HEK293 (cell line): Measurements from ENCODE around the gene IL12B.

ENCODE experiments used
- CTCF ChIA-PET: fragments of 350-600 bp; formaldehyde crosslinking; extraction: SDS; loops from one replicate; lab custom pipeline; 2021; ENCODE audit warnings: antibody characterized with exemption; lab: Yijun Ruan, JAX
- POLR2A ChIA-PET: fragments of 300-600 bp; formaldehyde crosslinking; extraction: SDS; loops from one replicate; lab custom pipeline; 2020; ENCODE audit warnings: antibody characterized with exemption, inconsistent platforms; lab: Yijun Ruan, JAX
- H3K27ac ChIP-seq: fragments of 200-500 bp; sonication (Bioruptor generic); 2 replicates; pipeline ENCODE4 v1.5.1; 2014; ENCODE audit warnings: low read depth, low read length, control low read depth, inconsistent platforms; ENCODE audit errors: extremely low read depth
- H3K36me3 ChIP-seq, 2 experiments: fragments of 200-500 bp in 1 of 2; sonication (Bioruptor generic) in 1 of 2; 1 replicate in 1 of 2; 2 replicates in 1 of 2; pipeline ENCODE4 v1.5.1; 2014 to 2017; ENCODE audit warnings: inconsistent platforms in 2 of 2, low read length in 2 of 2; ENCODE audit not compliant: control insufficient read depth in 2 of 2, insufficient read depth in 1 of 2
- H3K4me1 ChIP-seq: fragments of 200-500 bp; sonication (Bioruptor generic); 2 replicates; pipeline ENCODE4 v1.5.1; 2014; ENCODE audit warnings: mild to moderate bottlenecking, low read length, inconsistent platforms; ENCODE audit not compliant: control insufficient read depth, insufficient read depth
- H3K4me3 ChIP-seq: 2 replicates; pipeline ENCODE4 v1.5.1; 2011; ENCODE audit warnings: low read depth, mild to moderate bottlenecking, control low read depth, low read length, moderate library complexity
- H3K9me3 ChIP-seq: fragments of 200-500 bp; sonication (Bioruptor generic); 2 replicates; pipeline ENCODE4 v1.5.1; 2014; ENCODE audit warnings: low read depth, low read length, inconsistent platforms; ENCODE audit not compliant: control insufficient read depth, insufficient read depth
- GLIS1 ChIP-seq: fragments of 450-650 bp; formaldehyde crosslinking; IDR thresholded peaks from 2 replicates; pipeline ENCODE4 v1.5.1; 2016; ENCODE audit warnings: missing biosample characterization, missing genetic modification characterization
- KLF7 ChIP-seq: fragments of 450-650 bp; formaldehyde crosslinking; IDR thresholded peaks from 2 replicates; pipeline ENCODE4 v1.5.1; 2016; ENCODE audit warnings: missing biosample characterization, missing genetic modification characterization, borderline replicate concordance
- SALL2 ChIP-seq: fragments of 450-650 bp; formaldehyde crosslinking; IDR thresholded peaks from 2 replicates; pipeline ENCODE4 v1.5.0; 2017; ENCODE audit warnings: missing biosample characterization, mild to moderate bottlenecking, missing genetic modification characterization, borderline replicate concordance
- SP2 ChIP-seq: fragments of 450-650 bp; formaldehyde crosslinking; IDR thresholded peaks from 2 replicates; pipeline ENCODE4 v1.5.1; 2016; ENCODE audit warnings: missing biosample characterization, missing genetic modification characterization
- SP7 ChIP-seq: fragments of 450-650 bp; formaldehyde crosslinking; IDR thresholded peaks from 2 replicates; pipeline ENCODE4 v1.5.1; 2016; ENCODE audit warnings: missing biosample characterization, missing genetic modification characterization
- ZBTB1 ChIP-seq: fragments of 450-650 bp; formaldehyde crosslinking; IDR thresholded peaks from 2 replicates; pipeline ENCODE4 v1.5.1; 2016; ENCODE audit warnings: missing biosample characterization, missing genetic modification characterization
- ZBTB17 ChIP-seq: fragments of 450-650 bp; formaldehyde crosslinking; IDR thresholded peaks from 2 replicates; pipeline ENCODE4 v1.5.1; 2016; ENCODE audit warnings: missing biosample characterization, missing genetic modification characterization
- ZBTB49 ChIP-seq: fragments of 450-650 bp; formaldehyde crosslinking; IDR thresholded peaks from 2 replicates; pipeline ENCODE4 v1.5.1; 2016; ENCODE audit warnings: missing biosample characterization, missing genetic modification characterization, low read depth
- ZFP41 ChIP-seq: fragments of 450-650 bp; formaldehyde crosslinking; IDR thresholded peaks from 2 replicates; pipeline ENCODE4 v1.5.1; 2016; ENCODE audit warnings: missing biosample characterization, missing genetic modification characterization, borderline replicate concordance
- ZFP69B ChIP-seq: fragments of 450-650 bp; formaldehyde crosslinking; IDR thresholded peaks from 2 replicates; pipeline ENCODE4 v1.5.1; 2016; ENCODE audit warnings: missing biosample characterization, missing genetic modification characterization
- ZNF10 ChIP-seq: fragments of 450-650 bp; formaldehyde crosslinking; IDR thresholded peaks from 2 replicates; pipeline ENCODE4 v1.5.1; 2017; ENCODE audit warnings: missing biosample characterization, missing genetic modification characterization
- ZNF132 ChIP-seq: fragments of 450-650 bp; formaldehyde crosslinking; IDR thresholded peaks from 2 replicates; pipeline ENCODE4 v1.5.1; 2017; ENCODE audit warnings: missing biosample characterization, missing genetic modification characterization, borderline replicate concordance
- ZNF157 ChIP-seq: fragments of 450-650 bp; formaldehyde crosslinking; IDR thresholded peaks from 2 replicates; pipeline ENCODE4 v1.5.1; 2016; ENCODE audit warnings: missing biosample characterization, missing genetic modification characterization
- ZNF211 ChIP-seq: fragments of 450-650 bp; formaldehyde crosslinking; IDR thresholded peaks from 2 replicates; pipeline ENCODE4 v1.5.1; 2016; ENCODE audit warnings: low read depth, missing biosample characterization, missing genetic modification characterization
- ZNF239 ChIP-seq: fragments of 450-650 bp; formaldehyde crosslinking; IDR thresholded peaks from 2 replicates; pipeline ENCODE4 v1.5.1; 2016; ENCODE audit warnings: missing biosample characterization, missing genetic modification characterization
- ZNF416 ChIP-seq: fragments of 450-650 bp; formaldehyde crosslinking; IDR thresholded peaks from 2 replicates; pipeline ENCODE4 v1.5.1; 2016; ENCODE audit warnings: missing biosample characterization, missing genetic modification characterization
- ZNF426 ChIP-seq: fragments of 450-650 bp; formaldehyde crosslinking; IDR thresholded peaks from 2 replicates; pipeline ENCODE4 v1.5.1; 2017; ENCODE audit warnings: missing biosample characterization, missing genetic modification characterization, mild to moderate bottlenecking, inconsistent platforms, moderate library complexity
- ZNF544 ChIP-seq: fragments of 450-650 bp; formaldehyde crosslinking; IDR thresholded peaks from 2 replicates; pipeline ENCODE4 v1.5.0; 2017; ENCODE audit warnings: missing biosample characterization, missing genetic modification characterization
- ZNF639 ChIP-seq: fragments of 450-650 bp; formaldehyde crosslinking; IDR thresholded peaks from 2 replicates; pipeline ENCODE4 v1.5.1; 2016; ENCODE audit warnings: missing biosample characterization, missing genetic modification characterization
- ZNF654 ChIP-seq: fragments of 450-650 bp; formaldehyde crosslinking; IDR thresholded peaks from 2 replicates; pipeline ENCODE4 v1.5.1; 2016; ENCODE audit warnings: low read depth, missing biosample characterization, missing genetic modification characterization
- ZNF792 ChIP-seq: fragments of 450-650 bp; formaldehyde crosslinking; IDR thresholded peaks from 2 replicates; pipeline ENCODE4 v1.5.1; 2016; ENCODE audit warnings: missing biosample characterization, missing genetic modification characterization
- ZXDB ChIP-seq: fragments of 450-650 bp; formaldehyde crosslinking; IDR thresholded peaks from 2 replicates; pipeline ENCODE4 v1.5.1; 2016; ENCODE audit warnings: missing biosample characterization, missing genetic modification characterization
- TF ChIP-seq, protein P1 (sequence below): fragments of 450-650 bp; formaldehyde crosslinking; IDR thresholded peaks from 2 replicates; pipeline ENCODE4 v1.5.1; 2017; ENCODE audit warnings: missing biosample characterization, missing genetic modification characterization
- TF ChIP-seq, protein P2 (sequence below): fragments of 450-650 bp; formaldehyde crosslinking; IDR thresholded peaks from 2 replicates; pipeline ENCODE4 v1.5.1; 2016; ENCODE audit warnings: missing biosample characterization, missing genetic modification characterization

IL12B gene

GRCh38 chr5:159331093-159331973 lies 1.0 kb upstream of the IL12B start (continued):
- TF ChIP-seq, protein P1, sequence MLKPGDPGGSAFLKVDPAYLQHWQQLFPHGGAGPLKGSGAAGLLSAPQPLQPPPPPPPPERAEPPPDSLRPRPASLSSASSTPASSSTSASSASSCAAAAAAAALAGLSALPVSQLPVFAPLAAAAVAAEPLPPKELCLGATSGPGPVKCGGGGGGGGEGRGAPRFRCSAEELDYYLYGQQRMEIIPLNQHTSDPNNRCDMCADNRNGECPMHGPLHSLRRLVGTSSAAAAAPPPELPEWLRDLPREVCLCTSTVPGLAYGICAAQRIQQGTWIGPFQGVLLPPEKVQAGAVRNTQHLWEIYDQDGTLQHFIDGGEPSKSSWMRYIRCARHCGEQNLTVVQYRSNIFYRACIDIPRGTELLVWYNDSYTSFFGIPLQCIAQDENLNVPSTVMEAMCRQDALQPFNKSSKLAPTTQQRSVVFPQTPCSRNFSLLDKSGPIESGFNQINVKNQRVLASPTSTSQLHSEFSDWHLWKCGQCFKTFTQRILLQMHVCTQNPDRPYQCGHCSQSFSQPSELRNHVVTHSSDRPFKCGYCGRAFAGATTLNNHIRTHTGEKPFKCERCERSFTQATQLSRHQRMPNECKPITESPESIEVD (tag by site-specific recombination): no peak
- TF ChIP-seq ZNF211: no peak
- TF ChIP-seq SP7 (tag by site-specific recombination): peak; percentile 57
- TF ChIP-seq ZBTB49 (tag by site-specific recombination): no peak
- TF ChIP-seq ZNF10 (tag by site-specific recombination): no peak
- peak; percentile 89 for TF ChIP-seq ZXDB (tag by site-specific recombination)
- TF ChIP-seq ZBTB17 (tag by site-specific recombination): peak; percentile 40; the same call in 1 of the 2 replicates
- TF ChIP-seq ZNF132: no peak
- TF ChIP-seq ZNF416: no peak
- TF ChIP-seq ZNF792 (tag by site-specific recombination): no peak
- TF ChIP-seq ZFP41 (tag by site-specific recombination): no peak
- peak; percentile 28; the same call in 1 of the 2 replicates for TF ChIP-seq ZNF639 (tag by site-specific recombination)
- no peak for TF ChIP-seq ZNF157
- TF ChIP-seq ZFP69B (tag by site-specific recombination): 0 out of 2 replicates have a peak, but pooled peaks have one; percentile 23
- TF ChIP-seq ZNF426 (tag by site-specific recombination): no peak
- no peak for TF ChIP-seq ZBTB1 (tag by site-specific recombination)
- no peak for TF ChIP-seq SALL2 (tag by site-specific recombination)
- peak; percentile 49 for TF ChIP-seq ZNF654 (tag by site-specific recombination)
- TF ChIP-seq ZNF544 (tag by site-specific recombination): no peak

DNA sequence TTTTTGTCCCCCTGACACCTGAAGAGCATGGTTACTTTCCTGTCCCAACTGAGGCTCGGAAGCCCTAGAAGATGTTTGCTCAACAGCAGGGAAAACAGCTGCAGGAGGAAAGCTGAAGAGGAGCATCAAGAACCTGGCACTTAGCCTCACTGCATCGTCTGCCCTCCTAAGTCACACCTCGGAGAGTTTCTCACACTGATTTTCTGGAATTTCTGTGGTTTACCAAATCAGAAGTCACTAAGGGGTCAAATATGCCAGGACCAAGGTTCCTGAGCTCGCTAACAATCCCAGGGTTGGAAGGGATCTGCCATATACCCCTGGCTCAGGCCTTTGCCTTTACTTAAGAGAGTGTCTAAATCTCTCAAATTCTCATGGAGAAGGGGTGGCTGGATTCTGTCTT lies 5.3 kb downstream of the IL12B start:
- no peak overlapping the region for H3K4me3 ChIP-seq
- CTCF ChIA-PET: interaction anchor here (0.6 to 2.9 kb wide), 8 partner anchors 8 to 168 kb away, joined by 3 to 9 read pairs (median 3); no protein-coding TSS in a partner anchor
- no peaks in the 10 kb centered on the region for H3K4me1 ChIP-seq
- H3K36me3 ChIP-seq: no peaks in the 10 kb centered on the region
- H3K9me3 ChIP-seq: no peaks in the 10 kb centered on the region
- TF ChIP-seq KLF7: no peak
- TF ChIP-seq GLIS1 (tag by site-specific recombination): no peak
- TF ChIP-seq, protein P2, sequence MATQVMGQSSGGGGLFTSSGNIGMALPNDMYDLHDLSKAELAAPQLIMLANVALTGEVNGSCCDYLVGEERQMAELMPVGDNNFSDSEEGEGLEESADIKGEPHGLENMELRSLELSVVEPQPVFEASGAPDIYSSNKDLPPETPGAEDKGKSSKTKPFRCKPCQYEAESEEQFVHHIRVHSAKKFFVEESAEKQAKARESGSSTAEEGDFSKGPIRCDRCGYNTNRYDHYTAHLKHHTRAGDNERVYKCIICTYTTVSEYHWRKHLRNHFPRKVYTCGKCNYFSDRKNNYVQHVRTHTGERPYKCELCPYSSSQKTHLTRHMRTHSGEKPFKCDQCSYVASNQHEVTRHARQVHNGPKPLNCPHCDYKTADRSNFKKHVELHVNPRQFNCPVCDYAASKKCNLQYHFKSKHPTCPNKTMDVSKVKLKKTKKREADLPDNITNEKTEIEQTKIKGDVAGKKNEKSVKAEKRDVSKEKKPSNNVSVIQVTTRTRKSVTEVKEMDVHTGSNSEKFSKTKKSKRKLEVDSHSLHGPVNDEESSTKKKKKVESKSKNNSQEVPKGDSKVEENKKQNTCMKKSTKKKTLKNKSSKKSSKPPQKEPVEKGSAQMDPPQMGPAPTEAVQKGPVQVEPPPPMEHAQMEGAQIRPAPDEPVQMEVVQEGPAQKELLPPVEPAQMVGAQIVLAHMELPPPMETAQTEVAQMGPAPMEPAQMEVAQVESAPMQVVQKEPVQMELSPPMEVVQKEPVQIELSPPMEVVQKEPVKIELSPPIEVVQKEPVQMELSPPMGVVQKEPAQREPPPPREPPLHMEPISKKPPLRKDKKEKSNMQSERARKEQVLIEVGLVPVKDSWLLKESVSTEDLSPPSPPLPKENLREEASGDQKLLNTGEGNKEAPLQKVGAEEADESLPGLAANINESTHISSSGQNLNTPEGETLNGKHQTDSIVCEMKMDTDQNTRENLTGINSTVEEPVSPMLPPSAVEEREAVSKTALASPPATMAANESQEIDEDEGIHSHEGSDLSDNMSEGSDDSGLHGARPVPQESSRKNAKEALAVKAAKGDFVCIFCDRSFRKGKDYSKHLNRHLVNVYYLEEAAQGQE (tag by site-specific recombination): no peak
- no peak for TF ChIP-seq SP2 (tag by site-specific recombination)
- no peak for TF ChIP-seq ZNF239
- no peak overlapping the region for H3K27ac ChIP-seq
- POLR2A ChIA-PET: no interaction called here
